Thyroid gland (tissue), 4 donors: ENCODE results near the gene B4GALT6.

ENCODE experiments used
- POLR2A ChIP-seq, 2 donors: fragments of 450-650 bp; IDR thresholded peaks; one replicate each; pipeline ENCODE4 v1.6.1; 2017; ENCODE audit warnings: antibody characterized with exemption in 2 of 2, mild to moderate bottlenecking in 2 of 2, moderate library complexity in 1 of 2
- TF ChIP-seq, protein P1 (sequence below), 6 experiments: fragments of 200-600 bp in 3 of 6; fragments of 450-650 bp in 3 of 6; sonication (generic) in 3 of 6; IDR thresholded peaks; one replicate each; pipeline ENCODE4 v1.5.1; 2016 to 2019; ENCODE audit warnings: antibody characterized with exemption in 6 of 6, mild to moderate bottlenecking in 2 of 6, inconsistent platforms in 1 of 6, moderate library complexity in 1 of 6

DNA sequence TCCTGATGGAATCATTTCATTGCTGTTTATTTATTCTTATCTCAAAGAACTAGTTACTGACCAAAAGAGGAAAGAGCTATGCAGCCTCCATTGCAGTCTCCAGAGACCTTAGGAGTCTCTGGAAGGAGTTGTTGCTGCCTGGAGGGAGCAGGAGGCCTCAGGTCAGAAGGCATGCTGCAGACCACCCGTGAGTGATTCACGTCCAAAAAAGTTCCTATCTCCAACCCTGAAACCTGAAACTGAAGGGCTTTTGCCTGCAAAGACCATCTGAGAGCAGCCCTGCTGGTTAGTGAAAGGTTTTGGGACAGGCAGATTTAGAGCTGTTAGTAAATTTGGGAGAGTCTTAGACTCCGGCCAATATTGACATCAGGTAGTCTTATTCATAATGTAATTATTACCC is 47.2 kb upstream of the B4GALT6 start:
- TF ChIP-seq, protein P1, sequence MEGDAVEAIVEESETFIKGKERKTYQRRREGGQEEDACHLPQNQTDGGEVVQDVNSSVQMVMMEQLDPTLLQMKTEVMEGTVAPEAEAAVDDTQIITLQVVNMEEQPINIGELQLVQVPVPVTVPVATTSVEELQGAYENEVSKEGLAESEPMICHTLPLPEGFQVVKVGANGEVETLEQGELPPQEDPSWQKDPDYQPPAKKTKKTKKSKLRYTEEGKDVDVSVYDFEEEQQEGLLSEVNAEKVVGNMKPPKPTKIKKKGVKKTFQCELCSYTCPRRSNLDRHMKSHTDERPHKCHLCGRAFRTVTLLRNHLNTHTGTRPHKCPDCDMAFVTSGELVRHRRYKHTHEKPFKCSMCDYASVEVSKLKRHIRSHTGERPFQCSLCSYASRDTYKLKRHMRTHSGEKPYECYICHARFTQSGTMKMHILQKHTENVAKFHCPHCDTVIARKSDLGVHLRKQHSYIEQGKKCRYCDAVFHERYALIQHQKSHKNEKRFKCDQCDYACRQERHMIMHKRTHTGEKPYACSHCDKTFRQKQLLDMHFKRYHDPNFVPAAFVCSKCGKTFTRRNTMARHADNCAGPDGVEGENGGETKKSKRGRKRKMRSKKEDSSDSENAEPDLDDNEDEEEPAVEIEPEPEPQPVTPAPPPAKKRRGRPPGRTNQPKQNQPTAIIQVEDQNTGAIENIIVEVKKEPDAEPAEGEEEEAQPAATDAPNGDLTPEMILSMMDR (IDR thresholded peaks at IDR 0.05), result no peak
- TF ChIP-seq POLR2A (IDR thresholded peaks at IDR 0.05), result no peak
